ENCODE measurements around the gene MFRP.

MFRP gene

DNA sequence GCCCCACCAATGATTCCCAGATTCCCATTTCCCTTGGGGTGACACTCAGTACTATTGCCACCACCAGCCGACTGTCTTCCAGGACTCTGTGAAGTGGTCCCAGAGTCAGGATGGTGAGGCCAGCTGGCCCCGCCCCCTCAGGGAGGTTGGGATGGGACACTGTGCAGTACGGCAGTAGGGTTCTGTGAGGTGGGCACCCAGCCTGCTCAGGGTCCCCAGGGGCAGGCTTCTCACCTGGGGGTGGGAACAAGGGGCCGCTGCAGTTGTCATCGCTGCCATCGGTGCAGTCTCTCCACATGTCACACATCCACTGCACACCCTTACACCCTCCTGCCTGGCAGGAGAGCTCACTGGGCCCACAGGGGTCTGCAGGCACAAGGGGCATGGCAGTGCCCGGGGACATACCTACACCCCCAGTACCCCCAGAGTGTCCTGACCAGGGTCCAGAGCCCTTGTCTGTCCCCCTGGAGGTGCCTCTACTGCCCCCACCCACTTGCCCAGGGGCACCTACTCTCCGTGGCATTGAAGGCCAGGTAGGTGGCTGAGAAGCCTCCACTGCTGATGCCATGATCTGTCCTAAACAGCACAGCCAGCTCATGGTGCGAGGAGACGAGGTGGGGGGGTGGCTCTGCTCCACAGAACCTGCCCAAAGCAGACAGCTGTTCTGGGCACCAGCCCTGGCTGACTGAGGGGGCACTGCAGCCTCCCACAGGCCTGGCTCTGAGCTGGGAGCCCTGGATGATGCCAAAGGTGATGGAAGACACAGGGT lies 4.0 kb downstream of the MFRP start:
- no peak for DNase-seq (ENCODE audit: extremely low spot score)
- POLR2A ChIA-PET = interaction anchor here (0.7 kb wide), 1 partner anchor 414 kb away, joined by 4 read pairs; no protein-coding TSS in a partner anchor
- CTCF ChIA-PET = interaction anchor here (0.7 to 6.4 kb wide), 4 partner anchors 14 to 21 kb away, joined by 3 to 131 read pairs (median 40); no protein-coding TSS in a partner anchor
- TF ChIP-seq, protein P1, sequence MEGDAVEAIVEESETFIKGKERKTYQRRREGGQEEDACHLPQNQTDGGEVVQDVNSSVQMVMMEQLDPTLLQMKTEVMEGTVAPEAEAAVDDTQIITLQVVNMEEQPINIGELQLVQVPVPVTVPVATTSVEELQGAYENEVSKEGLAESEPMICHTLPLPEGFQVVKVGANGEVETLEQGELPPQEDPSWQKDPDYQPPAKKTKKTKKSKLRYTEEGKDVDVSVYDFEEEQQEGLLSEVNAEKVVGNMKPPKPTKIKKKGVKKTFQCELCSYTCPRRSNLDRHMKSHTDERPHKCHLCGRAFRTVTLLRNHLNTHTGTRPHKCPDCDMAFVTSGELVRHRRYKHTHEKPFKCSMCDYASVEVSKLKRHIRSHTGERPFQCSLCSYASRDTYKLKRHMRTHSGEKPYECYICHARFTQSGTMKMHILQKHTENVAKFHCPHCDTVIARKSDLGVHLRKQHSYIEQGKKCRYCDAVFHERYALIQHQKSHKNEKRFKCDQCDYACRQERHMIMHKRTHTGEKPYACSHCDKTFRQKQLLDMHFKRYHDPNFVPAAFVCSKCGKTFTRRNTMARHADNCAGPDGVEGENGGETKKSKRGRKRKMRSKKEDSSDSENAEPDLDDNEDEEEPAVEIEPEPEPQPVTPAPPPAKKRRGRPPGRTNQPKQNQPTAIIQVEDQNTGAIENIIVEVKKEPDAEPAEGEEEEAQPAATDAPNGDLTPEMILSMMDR (IDR thresholded peaks at IDR 0.05; ENCODE audit: control extremely low read depth, extremely low read depth, low read depth, missing control alignments) = no peak

DNA sequence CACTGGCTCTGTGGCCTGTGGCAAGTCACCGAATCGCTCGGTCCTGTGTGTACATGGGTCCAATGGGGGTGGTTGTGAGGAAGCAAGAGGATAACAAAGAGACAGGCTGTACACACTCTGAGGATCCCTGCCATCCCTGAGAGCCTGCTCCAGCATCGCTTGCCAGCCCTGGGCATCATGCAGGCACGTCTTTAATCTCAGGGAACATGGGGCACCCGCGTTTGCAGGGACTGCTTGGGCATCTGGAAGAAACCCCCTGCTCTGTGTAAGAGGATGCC lies 4.5 kb downstream of the MFRP start:
- ChIA-PET POLR2A (interaction anchor here (0.7 kb wide), 1 partner anchor 414 kb away, joined by 4 read pairs; no protein-coding TSS in a partner anchor), CTCF (interaction anchor here (5.4 to 5.9 kb wide), 2 partner anchors 15 to 21 kb away, joined by 58 to 131 read pairs; no protein-coding TSS in a partner anchor)
- TF ChIP-seq, protein P1 (IDR thresholded peaks at IDR 0.05; ENCODE audit: control extremely low read depth, extremely low read depth, low read depth, missing control alignments) = no peak
- no peak for DNase-seq (ENCODE audit: extremely low spot score)

DNA sequence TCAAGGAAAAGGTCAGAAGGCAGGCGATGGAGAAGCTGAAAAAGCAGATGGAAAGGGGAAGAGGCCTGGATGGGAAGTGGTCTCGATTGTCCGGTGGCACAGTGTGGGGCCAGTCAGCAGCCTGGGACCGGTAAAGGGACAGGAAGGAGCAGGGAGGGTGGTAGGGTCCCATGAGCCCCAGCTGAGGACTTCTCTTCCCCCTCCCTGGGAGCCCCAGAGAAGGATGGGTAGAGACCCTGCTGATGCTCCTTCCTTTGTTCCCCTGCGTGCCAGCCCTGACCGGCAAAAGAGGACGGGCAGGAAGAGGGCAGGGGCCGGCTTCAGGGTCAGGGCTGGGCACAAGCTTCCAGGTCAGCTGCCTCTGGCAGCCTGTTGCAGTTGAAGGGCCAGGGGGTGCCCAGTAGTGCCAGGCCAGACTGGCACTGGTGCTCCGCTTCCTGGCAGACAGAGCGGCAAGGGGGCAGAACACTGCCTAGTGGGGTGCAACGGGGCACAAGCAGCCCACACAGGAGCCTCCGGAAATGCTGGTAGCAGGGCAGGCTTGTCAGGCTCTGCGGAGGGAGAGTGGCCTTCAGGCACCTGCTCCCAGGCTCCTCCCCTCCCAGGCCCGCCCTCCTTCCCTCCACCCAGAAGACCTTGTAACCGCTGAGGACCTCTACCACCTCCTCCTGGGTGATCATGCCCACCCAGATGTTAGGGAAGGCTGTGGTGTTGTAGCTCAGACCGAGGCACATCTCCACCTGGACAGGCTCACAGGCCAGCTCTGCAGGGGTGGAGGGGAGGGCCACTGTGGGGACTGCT lies 5.1 kb downstream of the MFRP start:
- POLR2A ChIA-PET = interaction anchor here (0.7 kb wide), 1 partner anchor 413 kb away, joined by 4 read pairs; no protein-coding TSS in a partner anchor

DNA sequence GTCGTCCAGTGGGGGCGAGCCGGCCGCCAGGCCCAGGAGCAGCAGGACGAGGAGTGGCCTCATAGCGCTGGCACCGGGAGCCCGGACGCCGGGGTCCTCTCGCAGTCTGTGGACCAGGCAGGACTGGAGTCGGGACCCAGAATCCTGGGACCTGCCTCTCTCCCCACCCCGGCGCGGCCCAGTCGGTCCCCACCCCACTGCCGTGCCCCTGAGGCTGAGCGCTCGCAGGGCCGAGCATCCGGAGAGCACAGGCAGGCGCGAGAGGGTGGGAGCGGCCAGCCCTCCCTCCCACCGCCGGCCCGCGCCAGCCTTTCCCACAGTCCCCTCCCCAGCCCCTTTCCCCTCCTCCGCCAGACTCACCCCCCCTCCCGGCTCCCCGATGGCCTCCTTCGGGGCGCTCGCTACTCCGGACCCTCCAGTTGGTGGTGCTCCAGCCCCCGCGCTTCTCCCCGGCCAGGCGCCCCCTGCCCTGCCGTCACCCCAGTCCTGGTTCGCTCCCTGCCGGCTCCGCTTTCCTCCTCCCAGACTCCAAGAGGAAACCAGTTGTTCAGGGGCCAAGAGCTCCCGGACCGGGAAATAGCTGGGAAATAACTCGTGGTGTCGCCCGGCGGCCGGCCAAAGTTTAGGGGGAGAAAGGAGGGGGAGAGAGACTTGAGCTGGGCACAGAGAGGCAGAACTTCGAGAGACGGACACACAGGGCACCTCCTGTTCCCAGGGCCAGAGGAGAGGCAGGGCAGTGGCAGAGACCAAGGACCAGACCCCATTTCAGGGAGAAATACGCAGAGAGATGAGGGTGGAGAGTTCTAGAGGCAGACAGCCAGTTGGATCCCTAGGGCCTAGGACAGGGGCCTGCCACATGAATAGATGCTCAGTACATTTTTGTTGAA lies 5.9 kb downstream of the MFRP start, which contains the start of gene C1QTNF5:
TSS of gene C1QTNF5 (minus strand) at position 549 of the 887 bp plus-strand sequence. CDS start at position 63, 486 bp downstream.
- ChIA-PET POLR2A (interaction anchor here (0.7 kb wide), 1 partner anchor 514 kb away, joined by 7 read pairs; no protein-coding TSS in a partner anchor), CTCF (interaction anchor here (0.7 to 5.9 kb wide), 18 partner anchors 9 to 1409 kb away, joined by 3 to 131 read pairs (median 4); partner anchors contain the start of gene USP2)
- DNase-seq (ENCODE audit: extremely low spot score) = no peak
- TF ChIP-seq, protein P1 (IDR thresholded peaks at IDR 0.05; ENCODE audit: control extremely low read depth, extremely low read depth, low read depth, missing control alignments) = no peak

More for the DNA sequence above, 5.1 kb downstream of the MFRP start:
- DNase-seq (ENCODE audit: extremely low spot score) = no peak
- CTCF ChIA-PET = interaction anchor here (0.7 to 5.9 kb wide), 6 partner anchors 16 to 43 kb away, joined by 3 to 131 read pairs (median 9); no protein-coding TSS in a partner anchor
- TF ChIP-seq, protein P1 (IDR thresholded peaks at IDR 0.05; ENCODE audit: control extremely low read depth, extremely low read depth, low read depth, missing control alignments) = no peak

DNA sequence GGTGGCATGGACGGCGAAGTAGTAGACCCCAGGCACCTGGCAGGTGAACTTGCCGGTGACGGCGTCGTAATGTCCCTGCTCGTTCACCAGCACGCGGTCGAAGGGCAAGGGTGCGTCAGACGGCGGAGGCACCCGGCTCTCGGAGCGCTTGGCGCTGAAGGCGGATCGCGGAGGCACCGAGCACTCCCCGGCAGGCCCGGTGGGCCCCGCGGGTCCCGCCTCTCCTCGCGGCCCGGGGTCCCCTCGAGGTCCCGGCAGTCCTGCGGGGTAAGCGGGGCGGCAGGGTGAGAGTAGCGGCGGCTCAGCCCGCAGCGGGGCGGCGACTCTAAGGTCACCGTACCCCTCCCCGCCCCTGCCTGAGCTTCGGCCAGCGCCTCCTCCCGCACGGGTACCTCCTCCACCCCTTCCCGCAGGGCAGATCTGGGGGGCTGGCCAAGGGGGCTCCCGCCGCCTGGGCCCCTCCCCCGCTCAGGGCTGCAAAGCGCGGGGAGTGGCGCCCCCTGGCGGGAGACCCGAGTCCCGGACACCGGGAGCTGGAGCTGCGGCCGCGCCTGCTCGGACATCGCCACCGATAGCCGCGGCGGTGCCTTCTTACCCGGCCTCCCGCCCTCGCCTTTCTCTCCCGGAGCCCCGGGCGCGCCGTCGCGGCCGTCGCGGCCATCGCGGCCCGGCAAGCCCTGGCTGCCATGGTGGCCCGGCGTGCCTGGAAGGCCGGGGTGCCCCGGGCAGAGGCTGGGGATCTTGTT lies 6.7 kb downstream of the MFRP start:
- DNase-seq (ENCODE audit: extremely low spot score) = peak; percentile 82
- CTCF ChIA-PET = interaction anchor here (0.7 to 5.9 kb wide), 19 partner anchors 8 to 1408 kb away, joined by 3 to 131 read pairs (median 5); partner anchors contain the start of gene USP2
- POLR2A ChIA-PET = no interaction called here
- TF ChIP-seq, protein P1 (IDR thresholded peaks at IDR 0.05; ENCODE audit: control extremely low read depth, extremely low read depth, low read depth, missing control alignments) = peak; percentile 84
